NCI-H1417 treated with DMSO at 0.1 percent for 48 hours (cell line): ENCODE measurements around the gene CHD3.
"Not testable (repeated sequence)": the region's sequence is repeated elsewhere in the genome, so short reads cannot be mapped to it uniquely, and the experiment has no call there.

Experiments
- DNase-seq: peaks from one replicate; lab custom pipeline; 2025; lab: John Stamatoyannopoulos, UW

Gene CHD3

DNA sequence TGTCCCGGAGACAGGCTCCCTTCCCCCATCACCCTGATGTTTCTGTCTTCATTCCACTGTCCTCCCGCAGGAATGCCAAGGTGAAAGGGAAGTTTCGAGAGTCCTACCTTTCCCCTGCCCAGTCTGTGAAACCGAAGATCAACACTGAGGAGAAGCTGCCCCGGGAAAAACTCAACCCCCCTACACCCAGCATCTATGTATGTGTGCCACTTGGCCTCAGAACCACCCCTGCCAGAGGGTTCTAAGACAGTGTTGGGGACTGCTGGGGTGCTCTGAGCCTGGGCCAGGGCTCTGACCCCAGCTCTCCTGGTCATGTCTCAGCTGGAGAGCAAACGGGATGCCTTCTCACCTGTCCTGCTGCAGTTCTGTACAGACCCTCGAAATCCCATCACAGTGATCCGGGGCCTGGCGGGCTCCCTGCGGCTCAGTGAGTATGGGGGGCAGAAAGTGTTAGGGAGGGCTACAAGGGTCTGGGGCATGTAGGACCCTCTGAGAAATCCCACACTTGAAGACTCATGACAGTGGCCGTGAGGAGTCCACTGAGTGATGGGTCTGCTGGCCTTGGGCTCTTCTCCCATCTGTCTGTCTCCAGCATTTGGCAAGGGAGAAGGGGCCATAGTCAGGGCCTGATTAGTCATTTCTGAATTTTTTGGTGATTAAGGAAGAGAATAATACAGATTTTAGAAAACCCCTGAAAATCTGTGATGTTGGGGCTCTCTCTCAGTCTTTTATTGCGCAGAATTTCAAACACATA, 38.7 kb upstream of the CHD3 start:
- no peak for DNase-seq

DNA sequence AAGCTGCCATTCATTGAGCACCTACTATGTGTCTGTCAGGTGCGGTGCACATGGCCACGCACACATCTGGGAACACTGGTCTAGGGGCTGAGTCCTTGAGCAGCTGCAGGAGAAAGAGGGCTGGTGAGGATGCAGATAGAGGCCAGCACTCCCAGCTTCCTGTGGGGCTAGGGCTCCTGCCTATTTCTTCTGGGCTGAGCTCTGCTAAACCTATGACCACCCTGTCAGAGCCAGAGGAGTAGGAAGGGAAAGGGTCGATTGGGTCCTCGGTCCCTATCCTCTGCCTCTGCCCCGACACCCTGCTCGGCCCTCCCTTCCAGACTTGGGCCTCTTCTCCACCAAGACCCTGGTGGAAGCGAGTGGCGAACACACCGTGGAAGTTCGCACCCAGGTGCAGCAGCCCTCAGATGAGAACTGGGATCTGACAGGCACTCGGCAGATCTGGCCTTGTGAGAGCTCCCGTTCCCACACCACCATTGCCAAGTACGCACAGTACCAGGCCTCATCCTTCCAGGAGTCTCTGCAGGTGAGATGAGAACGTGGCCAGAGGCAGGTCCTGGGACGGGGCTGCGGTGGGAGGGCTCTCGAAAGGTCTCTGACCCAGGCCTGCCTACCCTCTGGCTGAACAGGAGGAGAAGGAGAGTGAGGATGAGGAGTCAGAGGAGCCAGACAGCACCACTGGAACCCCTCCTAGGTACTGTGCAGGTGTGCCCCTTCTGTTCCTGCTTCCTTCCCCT, 37.7 kb upstream of the CHD3 start:
- no peak for DNase-seq

DNA sequence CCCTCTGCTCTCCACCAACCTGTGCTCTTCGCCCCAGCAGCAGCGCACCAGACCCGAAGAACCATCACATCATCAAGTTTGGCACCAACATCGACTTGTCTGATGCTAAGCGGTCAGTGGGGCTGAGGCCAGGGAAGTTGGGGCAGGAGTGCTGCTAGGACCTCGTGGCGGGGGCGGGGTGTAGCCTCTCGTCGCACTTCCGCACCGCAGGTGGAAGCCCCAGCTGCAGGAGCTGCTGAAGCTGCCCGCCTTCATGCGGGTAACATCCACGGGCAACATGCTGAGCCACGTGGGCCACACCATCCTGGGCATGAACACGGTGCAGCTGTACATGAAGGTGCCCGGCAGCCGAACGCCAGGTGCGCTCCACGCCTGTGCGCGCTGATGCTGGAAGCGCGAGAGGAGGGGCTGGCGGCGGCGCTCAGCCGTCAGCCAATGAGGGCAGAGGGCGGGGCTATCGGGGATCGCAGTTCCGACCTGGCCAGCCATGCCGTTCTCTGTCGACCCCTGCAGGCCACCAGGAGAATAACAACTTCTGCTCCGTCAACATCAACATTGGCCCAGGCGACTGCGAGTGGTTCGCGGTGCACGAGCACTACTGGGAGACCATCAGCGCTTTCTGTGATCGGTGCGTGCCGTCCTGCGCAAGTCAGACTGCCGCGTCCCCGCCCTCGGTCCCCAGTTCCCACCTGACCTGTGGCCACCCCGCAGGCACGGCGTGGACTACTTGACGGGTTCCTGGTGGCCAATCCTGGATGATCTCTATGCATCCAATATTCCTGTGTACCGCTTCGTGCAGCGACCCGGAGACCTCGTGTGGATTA, 36.9 kb upstream of the CHD3 start:
- DNase-seq: peak; percentile 56

DNA sequence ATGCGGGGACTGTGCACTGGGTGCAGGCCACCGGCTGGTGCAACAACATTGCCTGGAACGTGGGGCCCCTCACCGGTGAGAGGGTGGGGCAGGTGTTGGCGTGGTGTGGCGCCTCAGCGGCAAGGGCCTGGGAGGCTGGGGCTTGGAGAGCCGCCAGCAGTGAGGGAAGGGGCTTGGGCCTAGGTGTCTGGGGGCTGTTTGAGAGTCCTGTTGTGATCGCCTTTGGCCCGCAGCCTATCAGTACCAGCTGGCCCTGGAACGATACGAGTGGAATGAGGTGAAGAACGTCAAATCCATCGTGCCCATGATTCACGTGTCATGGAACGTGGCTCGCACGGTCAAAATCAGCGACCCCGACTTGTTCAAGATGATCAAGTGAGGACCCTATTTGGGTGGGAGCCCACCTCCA, 36.3 kb upstream of the CHD3 start:
- DNase-seq: no peak

DNA sequence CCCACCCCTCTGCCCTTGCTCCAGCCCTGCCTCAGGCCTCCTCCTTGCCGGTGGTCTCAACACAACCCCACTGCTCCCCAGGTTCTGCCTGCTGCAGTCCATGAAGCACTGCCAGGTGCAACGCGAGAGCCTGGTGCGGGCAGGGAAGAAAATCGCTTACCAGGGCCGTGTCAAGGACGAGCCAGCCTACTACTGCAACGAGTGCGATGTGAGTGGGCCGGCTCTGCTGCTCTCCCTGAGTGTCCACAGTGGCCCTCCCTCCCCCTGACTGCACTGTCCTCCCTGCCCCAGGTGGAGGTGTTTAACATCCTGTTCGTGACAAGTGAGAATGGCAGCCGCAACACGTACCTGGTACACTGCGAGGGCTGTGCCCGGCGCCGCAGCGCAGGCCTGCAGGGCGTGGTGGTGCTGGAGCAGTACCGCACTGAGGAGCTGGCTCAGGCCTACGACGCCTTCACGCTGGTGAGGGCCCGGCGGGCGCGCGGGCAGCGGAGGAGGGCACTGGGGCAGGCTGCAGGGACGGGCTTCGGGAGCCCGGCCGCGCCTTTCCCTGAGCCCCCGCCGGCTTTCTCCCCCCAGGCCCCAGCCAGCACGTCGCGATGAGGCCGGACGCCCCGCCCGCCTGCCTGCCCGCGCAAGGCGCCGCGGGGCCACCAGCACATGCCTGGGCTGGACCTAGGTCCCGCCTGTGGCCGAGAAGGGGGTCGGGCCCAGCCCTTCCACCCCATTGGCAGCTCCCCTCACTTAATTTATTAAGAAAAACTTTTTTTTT, 35.5 kb upstream of the CHD3 start:
- no peak for DNase-seq

DNA sequence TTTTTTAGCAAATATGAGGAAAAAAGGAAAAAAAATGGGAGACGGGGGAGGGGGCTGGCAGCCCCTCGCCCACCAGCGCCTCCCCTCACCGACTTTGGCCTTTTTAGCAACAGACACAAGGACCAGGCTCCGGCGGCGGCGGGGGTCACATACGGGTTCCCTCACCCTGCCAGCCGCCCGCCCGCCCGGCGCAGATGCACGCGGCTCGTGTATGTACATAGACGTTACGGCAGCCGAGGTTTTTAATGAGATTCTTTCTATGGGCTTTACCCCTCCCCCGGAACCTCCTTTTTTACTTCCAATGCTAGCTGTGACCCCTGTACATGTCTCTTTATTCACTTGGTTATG, 34.9 kb upstream of the CHD3 start:
- DNase-seq: no peak

DNA sequence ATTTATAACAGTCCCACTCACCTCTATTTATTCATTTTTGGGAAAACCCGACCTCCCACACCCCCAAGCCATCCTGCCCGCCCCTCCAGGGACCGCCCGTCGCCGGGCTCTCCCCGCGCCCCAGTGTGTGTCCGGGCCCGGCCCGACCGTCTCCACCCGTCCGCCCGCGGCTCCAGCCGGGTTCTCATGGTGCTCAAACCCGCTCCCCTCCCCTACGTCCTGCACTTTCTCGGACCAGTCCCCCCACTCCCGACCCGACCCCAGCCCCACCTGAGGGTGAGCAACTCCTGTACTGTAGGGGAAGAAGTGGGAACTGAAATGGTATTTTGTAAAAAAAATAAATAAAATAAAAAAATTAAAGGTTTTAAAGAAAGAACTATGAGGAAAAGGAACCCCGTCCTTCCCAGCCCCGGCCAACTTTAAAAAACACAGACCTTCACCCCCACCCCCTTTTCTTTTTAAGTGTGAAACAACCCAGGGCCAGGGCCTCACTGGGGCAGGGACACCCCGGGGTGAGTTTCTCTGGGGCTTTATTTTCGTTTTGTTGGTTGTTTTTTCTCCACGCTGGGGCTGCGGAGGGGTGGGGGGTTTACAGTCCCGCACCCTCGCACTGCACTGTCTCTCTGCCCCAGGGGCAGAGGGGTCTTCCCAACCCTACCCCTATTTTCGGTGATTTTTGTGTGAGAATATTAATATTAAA, 34.4 kb upstream of the CHD3 start:
- DNase-seq: no peak

DNA sequence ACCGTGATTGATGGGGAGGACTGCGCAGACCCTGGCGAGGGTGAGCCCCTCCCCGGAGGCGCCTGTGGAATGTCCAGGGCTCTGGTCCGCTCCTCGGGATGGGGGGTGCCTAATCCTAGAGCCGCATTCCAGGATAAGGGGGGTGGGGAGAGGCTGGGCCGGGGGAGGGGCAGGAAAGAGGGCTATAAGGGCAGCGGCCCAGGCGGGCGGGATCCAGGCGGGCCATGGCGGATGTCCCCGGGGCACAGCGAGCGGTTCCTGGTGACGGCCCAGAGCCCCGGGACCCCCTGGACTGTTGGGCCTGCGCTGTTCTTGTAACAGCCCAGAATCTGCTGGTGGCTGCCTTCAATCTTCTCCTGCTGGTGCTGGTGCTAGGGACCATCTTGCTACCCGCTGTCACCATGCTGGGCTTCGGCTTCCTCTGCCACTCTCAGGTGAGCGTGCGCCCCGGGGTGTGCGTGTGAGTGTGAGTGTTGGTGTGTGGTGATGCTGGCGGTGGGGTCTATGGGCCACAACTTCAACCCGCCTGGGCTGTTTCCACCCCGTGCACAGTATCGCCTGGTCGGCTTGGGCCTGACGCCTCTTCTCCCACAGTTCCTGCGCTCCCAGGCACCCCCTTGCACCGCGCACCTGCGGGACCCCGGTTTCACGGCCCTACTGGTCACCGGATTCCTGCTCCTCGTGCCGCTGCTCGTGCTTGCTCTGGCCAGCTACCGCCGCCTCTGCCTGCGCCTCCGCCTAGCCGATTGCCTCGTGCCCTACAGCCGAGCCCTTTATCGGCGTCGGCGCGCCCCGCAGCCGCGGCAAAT, 33.5 kb upstream of the CHD3 start, which contains the start of gene TMEM88:
TSS of gene TMEM88 (plus strand) at position 216 of the 809 bp plus-strand sequence. CDS start at position 225, 9 bp downstream.
- no peak for DNase-seq

- no peak for DNase-seq
Observed at GRCh38 chr17:7855660-7856010, 33.0 kb upstream of the CHD3 start.

GRCh38 chr17:7856011-7856810, 32.4 kb upstream of the CHD3 start:
- DNase-seq: no peak

DNA sequence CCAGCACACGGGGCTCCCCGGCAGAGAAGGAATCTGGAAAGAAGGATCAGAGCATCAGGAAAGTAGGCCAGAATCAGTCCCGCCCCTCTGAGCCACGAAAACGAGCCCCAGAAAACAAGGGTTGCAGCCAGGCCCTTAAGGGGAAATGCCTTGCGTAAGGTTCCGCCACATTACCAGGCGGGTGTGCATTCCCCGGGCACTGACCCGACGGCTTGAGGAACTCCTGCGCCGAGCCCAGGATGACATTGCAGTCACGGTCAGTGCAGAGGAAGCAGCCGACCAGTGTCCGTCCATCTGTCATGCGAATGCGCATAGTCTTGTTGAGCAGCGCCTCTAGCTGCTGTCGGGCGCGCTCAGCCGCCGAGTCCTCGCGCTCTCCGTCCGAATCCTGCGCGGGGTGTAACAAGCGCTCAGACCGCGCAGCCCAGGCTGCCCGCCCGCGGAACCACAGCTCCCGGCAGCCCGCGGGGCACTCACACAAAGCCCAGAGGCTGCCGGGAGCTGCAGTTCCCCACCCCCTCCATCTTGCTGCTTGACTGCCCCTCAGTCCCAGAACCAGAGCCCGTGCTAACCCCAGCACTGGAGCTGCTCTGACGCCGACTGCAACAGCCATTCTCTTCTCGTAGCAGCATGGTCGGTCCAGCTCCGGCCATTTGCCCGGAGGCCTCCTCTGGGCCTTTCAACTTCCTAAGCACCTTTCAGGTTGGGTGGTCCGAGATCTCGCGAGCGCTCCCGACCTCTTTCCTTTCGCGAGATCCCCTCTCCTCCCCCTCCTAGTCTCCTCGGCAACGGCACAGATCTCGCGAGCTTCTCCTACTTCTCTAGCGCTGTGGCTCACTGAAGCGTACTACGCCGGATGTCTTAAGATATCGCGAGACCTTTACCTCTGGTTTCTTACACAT, 31.5 kb upstream of the CHD3 start, which contains the start of gene NAA38:
TSS of gene NAA38 (minus strand) at position 749 of the 902 bp plus-strand sequence. CDS start at position 653, 96 bp downstream.
- DNase-seq: peak; percentile 85

- peak; percentile 85 for DNase-seq
Observed at GRCh38 chr17:7857713-7858521, 30.7 kb upstream of the CHD3 start, which contains the start of gene CYB5D1. Gene CYB5D1, plus strand, starts transcription at chr17:7858003. Its CDS starts 132 bp downstream, at chr17:7858135.

- DNase-seq: no peak
Observed at GRCh38 chr17:7858522-7858810, 30.1 kb upstream of the CHD3 start.

GRCh38 chr17:7859028-7859427, 29.6 kb upstream of the CHD3 start:
- no peak for DNase-seq

DNA sequence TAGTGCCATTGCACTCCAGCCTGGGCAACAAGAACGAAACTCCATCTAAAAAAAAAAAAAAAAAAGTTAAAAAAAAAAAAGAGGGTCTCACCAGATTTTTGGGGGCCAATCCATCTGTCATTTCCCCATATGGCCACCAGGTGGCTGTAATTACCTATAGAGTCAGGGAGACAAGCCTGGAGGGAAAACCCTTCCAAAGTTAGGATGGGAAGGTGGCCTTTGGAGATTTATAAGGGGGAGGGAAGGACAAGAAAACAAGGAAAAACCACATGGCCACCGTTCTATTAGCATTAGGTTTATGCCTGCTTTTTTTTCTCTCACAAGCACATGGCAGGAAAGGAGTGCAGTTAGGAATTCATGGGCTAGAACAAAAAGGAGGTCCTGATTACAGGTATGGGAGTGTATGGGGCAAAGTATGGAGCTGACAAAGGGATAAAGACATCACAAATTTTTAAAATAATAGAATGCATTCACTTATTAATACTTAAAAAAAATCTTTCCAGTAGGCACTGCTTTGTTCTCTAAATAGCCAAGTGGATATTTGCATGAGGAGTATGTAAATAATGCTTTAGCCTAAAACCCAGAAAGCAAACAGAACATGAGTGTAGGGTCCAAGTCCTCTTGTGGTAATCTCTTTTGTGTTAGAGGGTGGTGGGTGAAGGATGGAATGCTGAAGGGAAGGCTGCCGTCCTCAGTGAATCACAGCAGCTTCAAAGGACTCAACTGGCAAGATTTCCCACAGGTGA, 25.7 kb upstream of the CHD3 start:
- no peak for DNase-seq

DNA sequence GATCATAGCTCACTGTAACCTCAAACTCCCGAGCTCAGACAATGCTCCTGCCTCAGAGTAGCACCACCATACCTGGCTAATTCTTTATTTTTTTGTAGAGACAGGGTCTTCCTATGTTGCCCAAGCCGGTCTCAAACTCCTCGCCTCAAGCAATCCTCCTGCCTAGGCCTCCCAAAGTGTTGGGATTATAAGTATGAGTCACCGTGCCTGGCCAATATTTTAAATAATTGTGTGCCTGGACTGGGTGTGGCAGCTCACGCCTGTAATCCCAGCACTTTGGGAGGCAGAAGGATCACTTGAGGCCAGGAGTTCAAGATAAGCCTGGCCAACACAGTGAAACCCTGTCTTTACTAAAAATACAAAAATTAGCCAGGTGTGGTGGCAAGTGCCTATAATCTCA, 24.2 kb upstream of the CHD3 start:
- not testable (repeated sequence) for DNase-seq
